GM12873 (cell line): ENCODE results near the gene UNK.

Experiments
- CTCF ChIP-seq: IDR thresholded peaks from 2 replicates; pipeline ENCODE4 v1.5.1; 2012; ENCODE audit warnings: low read depth, mild to moderate bottlenecking, moderate library complexity, low read length, control low read depth; ENCODE audit not compliant: insufficient read depth; ENCODE audit errors: missing control alignments

Gene UNK

GRCh38 chr17:75777296-75777922 lies 7.2 kb upstream of the UNK start:
- no peak for TF ChIP-seq CTCF

GRCh38 chr17:75778861-75779249 lies 5.8 kb upstream of the UNK start:
- TF ChIP-seq CTCF, result peak; percentile 75

GRCh38 chr17:75779250-75779986 lies 5.2 kb upstream of the UNK start:
- no peak for TF ChIP-seq CTCF

GRCh38 chr17:75779987-75780889 lies 4.4 kb upstream of the UNK start:
- TF ChIP-seq CTCF, result no peak

- TF ChIP-seq CTCF, result peak; percentile 67
Measured at GRCh38 chr17:75783069-75783783, 1.4 kb upstream of the UNK start.

- peak; percentile 2 for TF ChIP-seq CTCF
Measured at GRCh38 chr17:75783803-75784472, 668 bp upstream of the UNK start.
